ENCODE measurements around the gene SYCE3. TPM values are rescaled to one million over a fixed set of nuclear protein-coding genes. Genes with fewer than 3 reads are reported as not detected.

The SYCE3 gene
- total RNA-seq, 4 donors from 2014 or later, result not detected

- ATAC-seq, result no peak
- H3K36me3 ChIP-seq, result peaks cover 0 to 58% of the 10 kb centered on the region in 2 donors
These were observed 11.7 kb upstream of the SYCE3 start for GRCh38 chr22:50574383-50574755.

GRCh38 chr22:50573491-50574382 lies 11.0 kb upstream of the SYCE3 start:
- no peaks in the 10 kb centered on the region for H3K9me3 ChIP-seq
- peaks cover 0 to 19% (median 8%) of the 10 kb centered on the region in 3 donors for H3K4me1 ChIP-seq
- H3K27ac ChIP-seq, result no peak overlapping the region
- H3K27me3 ChIP-seq, result peaks cover 4% of the 10 kb centered on the region
- TF ChIP-seq POLR2AphosphoS5 (IDR thresholded peaks at IDR 0.05) (no peak), POLR2A (IDR thresholded peaks at IDR 0.05) (no peak), EP300 (IDR thresholded peaks at IDR 0.05) (no peak), CTCF (IDR thresholded peaks at IDR 0.05) (no peak)
- 84% methylated on average over 6 of the region's 26 CpGs; no CpG with 5 or more reads in 1 of the 2 donors for WGBS, 2 donors (ENCODE audit: low coverage in 1 of 2)
- ATAC-seq, result no peak
- H3K36me3 ChIP-seq, result peaks cover 0 to 64% of the 10 kb centered on the region in 2 donors
- H3K4me3 ChIP-seq, result no peak overlapping the region

More at GRCh38 chr22:50574383-50574755, 11.7 kb upstream of the SYCE3 start:
- Histone ChIP-seq H3K4me1 (peaks cover 0 to 25% (median 14%) of the 10 kb centered on the region in 3 donors), H3K27ac (no peak overlapping the region), H3K27me3 (peaks cover 4% of the 10 kb centered on the region), H3K4me3 (no peak overlapping the region), H3K9me3 (no peaks in the 10 kb centered on the region)
- 96 to 100% methylated on average over 1 to 4 of the region's 11 CpGs for WGBS, 2 donors (ENCODE audit: low coverage in 1 of 2)
- no peak for TF ChIP-seq POLR2AphosphoS5 (IDR thresholded peaks at IDR 0.05)
- TF ChIP-seq CTCF (IDR thresholded peaks at IDR 0.05), result no peak

- TF ChIP-seq POLR2A (IDR thresholded peaks at IDR 0.05), result no peak
- no peak for TF ChIP-seq EP300 (IDR thresholded peaks at IDR 0.05)
- no peak for TF ChIP-seq POLR2AphosphoS5 (IDR thresholded peaks at IDR 0.05)
- no peak for TF ChIP-seq CTCF (IDR thresholded peaks at IDR 0.05)
- peaks cover 0 to 72% of the 10 kb centered on the region in 2 donors for H3K36me3 ChIP-seq
These were observed 10.2 kb upstream of the SYCE3 start for GRCh38 chr22:50572965-50573364.

GRCh38 chr22:50571264-50572175 lies 8.8 kb upstream of the SYCE3 start:
- no peak for ATAC-seq
- H3K27ac ChIP-seq, result no peak overlapping the region
- TF ChIP-seq POLR2A (IDR thresholded peaks at IDR 0.05) (no peak), POLR2AphosphoS5 (IDR thresholded peaks at IDR 0.05) (no peak), EP300 (IDR thresholded peaks at IDR 0.05) (no peak), CTCF (IDR thresholded peaks at IDR 0.05) (no peak)
- peaks cover 0 to 79% of the 10 kb centered on the region in 2 donors for H3K36me3 ChIP-seq
- no peaks in the 10 kb centered on the region for H3K9me3 ChIP-seq
- H3K27me3 ChIP-seq, result no peaks in the 10 kb centered on the region
- no peak overlapping the region for H3K4me3 ChIP-seq
- no CpG with 5 or more reads among the region's 26 CpGs for WGBS, 2 donors (ENCODE audit: low coverage in 1 of 2)
- H3K4me1 ChIP-seq, result no peaks in the 10 kb centered on the region

More at GRCh38 chr22:50572965-50573364, 10.2 kb upstream of the SYCE3 start:
- no peaks in the 10 kb centered on the region for H3K9me3 ChIP-seq
- no CpG with 5 or more reads among the region's 11 CpGs for WGBS, 2 donors (ENCODE audit: low coverage in 1 of 2)
- ATAC-seq, result no peak
- H3K4me3 ChIP-seq, result no peak overlapping the region
- peaks cover 0 to 11% (median under 1%) of the 10 kb centered on the region in 3 donors for H3K4me1 ChIP-seq
- H3K27me3 ChIP-seq, result peaks cover 2% of the 10 kb centered on the region
- no peak overlapping the region for H3K27ac ChIP-seq
